NCI-H748 (cell line): ENCODE data around the gene HAVCR1.

Experiments used
- DNase-seq: peaks from one replicate; lab custom pipeline; 2025; ENCODE audit not compliant: unreplicated experiment; lab: John Stamatoyannopoulos, UW

The HAVCR1 gene

DNA sequence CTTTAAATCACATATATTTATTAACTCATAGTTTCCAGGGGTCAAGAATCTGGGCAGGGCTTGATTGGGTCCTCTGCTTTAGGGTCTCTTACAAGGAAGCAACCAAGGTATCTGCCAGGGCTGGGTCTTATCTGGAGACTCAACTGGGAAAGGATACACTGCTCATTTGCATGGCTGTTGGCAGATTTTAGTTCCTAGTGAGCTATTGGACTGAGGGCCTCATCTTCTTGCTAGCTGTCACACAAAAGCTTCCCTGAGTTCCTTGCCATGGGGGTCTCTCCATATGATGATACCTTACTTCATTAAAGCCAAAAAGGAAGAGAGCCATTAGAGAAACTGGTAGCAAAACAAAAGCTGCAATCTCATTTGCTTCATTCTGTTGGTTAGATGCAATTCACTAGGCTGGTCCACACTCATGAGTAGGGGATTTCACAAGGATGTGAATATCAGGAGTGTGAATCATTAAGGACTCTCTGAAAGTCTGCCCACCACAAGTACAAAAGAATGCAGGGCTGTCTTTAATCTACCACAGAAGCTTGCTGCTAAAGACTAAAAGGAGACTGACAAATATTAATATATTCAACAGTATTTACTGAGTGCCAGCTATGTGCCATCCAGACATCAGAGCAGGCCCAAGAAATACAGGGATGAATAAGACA, 53.9 kb downstream of the HAVCR1 start:
- DNase-seq, result no peak

- DNase-seq, result no peak
Observed at GRCh38 chr5:156991714-156992113, 67.2 kb downstream of the HAVCR1 start.

DNA sequence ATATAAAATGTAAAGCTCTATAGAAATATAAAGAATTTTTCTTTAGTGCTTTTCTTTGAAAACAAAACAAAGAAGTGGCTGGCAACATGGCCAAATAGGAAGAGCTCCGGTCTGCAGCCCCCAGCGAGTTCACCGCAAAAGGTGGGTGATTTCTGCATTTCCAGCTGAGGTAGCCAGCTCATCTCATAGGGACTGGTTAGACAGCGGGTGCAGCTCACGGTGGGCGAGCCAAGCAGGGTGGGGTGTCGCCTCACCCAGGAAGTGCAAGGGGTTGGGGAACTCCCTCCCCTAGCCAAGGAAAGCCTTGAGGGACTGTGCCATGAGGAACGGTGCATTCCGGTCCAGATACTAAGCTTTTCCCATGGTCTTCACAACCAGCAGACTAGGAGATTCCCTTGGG, 74.9 kb downstream of the HAVCR1 start:
- DNase-seq, result no peak

DNA sequence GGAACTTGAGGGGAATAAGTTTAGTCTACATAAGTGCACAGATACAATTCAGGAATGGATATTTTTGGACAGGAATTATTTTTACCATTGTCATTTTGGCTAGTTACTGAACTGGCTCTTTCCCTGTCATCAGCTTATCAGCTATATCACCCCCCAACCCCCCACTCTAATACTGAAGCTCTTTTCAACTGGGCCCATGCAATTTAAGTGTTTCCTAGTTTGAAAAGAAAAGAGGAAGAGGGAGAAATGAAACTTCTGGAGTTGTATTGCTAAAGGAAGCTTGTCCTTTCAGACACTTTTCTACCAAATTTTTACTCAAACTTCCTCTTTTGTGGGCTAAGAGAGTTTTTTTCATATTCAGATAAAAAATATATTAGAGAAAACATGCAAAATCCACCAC, 77.4 kb downstream of the HAVCR1 start:
- DNase-seq, result no peak
